Spinal cord (tissue), 10 donors: ENCODE results near the gene DISC1. TPM values are rescaled to one million over a fixed set of nuclear protein-coding genes. Genes with fewer than 3 reads are reported as not detected.

Experiments
- DNase-seq, 6 donors: peaks; one replicate each; pipeline versions ENCODE4 v3.0.0 to v3.0.0-alpha.2; 2013 to 2015; ENCODE audit warnings: low spot score in 6 of 6, low read depth in 4 of 6
- H3K27ac ChIP-seq: one replicate; pipeline ENCODE4 v1.5.1; 2013; ENCODE audit warnings: low read depth, low read length, control low read depth
- H3K27me3 ChIP-seq: one replicate; pipeline ENCODE4 v1.6.1; 2013; ENCODE audit warnings: low read length; ENCODE audit not compliant: control insufficient read depth, insufficient read depth
- H3K36me3 ChIP-seq: one replicate; pipeline ENCODE4 v1.6.1; 2013; ENCODE audit warnings: low read length; ENCODE audit not compliant: control insufficient read depth, insufficient read depth
- H3K4me1 ChIP-seq: one replicate; pipeline ENCODE4 v1.6.1; 2013; ENCODE audit warnings: low read length; ENCODE audit not compliant: control insufficient read depth, insufficient read depth
- H3K4me3 ChIP-seq: one replicate; pipeline ENCODE4 v1.5.1; 2013; ENCODE audit warnings: low read depth, low read length, control low read depth
- H3K9me3 ChIP-seq: one replicate; pipeline ENCODE4 v1.6.1; 2013; ENCODE audit warnings: low read length; ENCODE audit not compliant: control insufficient read depth, insufficient read depth
- WGBS: methylation state at CpG from one replicate; pipeline ENCODE4 v1.1.5; 2013; ENCODE audit warnings: missing lambda C conversion rate; ENCODE audit not compliant: insufficient coverage; 5-methylcytosine and 5-hydroxymethylcytosine counted together
- polyA plus RNA-seq, 2 donors: library from polyadenylated mRNA; unstranded; fragments of 120-200 nt; gene quantifications; one replicate each; pipeline ENCODE4 v1.2.1, GENCODE V29; 2013; ENCODE audit not compliant: insufficient read length in 2 of 2
- total RNA-seq, 2 donors: library from RNA; depleted of rRNA in 1 of 2; stranded (reverse); fragments of 120-200 nt in 1 of 2; fragments of >200 nt in 1 of 2; gene quantifications; one replicate each; pipeline versions ENCODE4 v1.2.3 to v1.2.4, GENCODE V29; 2013 to 2014
- donor health status: healthy.

Gene DISC1
- total and polyA plus RNA-seq, 4 donors, result 8.3 to 22.1 (median 13.7) TPM

DNA sequence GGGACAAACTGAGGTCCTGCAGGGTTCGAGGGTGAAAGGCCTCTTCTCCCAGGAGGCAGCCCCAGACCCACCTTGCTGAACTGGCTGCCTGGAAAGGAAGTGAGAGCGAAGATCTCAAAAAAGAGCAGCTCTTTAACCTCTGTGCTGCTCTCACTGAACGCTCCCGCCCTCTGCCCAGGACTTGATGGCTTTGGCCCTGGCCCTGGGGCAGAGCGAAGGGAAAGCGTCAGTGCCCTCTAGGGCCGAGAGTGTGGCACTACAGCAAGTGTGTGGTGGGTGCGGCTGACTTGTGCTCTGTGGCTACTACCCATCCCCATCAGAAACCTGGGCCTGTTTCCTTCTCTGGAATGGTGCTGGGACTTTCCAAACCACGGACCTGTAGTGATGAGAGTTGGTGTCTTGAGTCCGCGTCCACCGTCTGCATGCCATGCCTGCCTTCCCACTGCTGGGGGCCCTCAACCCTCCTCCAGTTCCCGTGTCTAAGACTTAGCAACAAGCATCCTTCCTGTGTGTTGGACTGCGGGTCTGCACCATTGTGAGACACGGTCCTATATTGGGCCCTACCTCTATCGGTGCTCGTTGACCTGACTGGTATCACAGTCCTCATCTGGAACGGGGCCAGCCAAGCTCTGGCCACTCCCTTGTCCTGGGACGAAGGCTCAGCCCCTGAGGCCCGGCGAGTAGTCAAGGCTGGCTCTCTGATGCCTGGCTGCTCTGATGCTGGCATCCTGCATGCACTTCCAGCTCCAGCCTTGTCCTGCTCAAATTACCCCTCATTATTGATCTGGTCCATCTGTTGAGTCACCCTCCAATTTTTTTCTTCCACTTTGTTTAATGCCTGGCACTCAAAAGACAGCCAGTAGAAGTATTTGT lies 180.3 kb downstream of the DISC1 start:
- 71% methylated on average over 17 of the region's 21 CpGs for WGBS
- Histone ChIP-seq H3K36me3 (peaks cover 5% of the 10 kb centered on the region), H3K27me3 (no peaks in the 10 kb centered on the region), H3K27ac (no peak overlapping the region), H3K9me3 (no peaks in the 10 kb centered on the region), H3K4me3 (no peak overlapping the region), H3K4me1 (peaks cover 14% of the 10 kb centered on the region)
- DNase-seq, result peak in 1 of 6 donors; percentile 37

GRCh38 chr1:231807541-231807940 lies 181.0 kb downstream of the DISC1 start:
- peak in 2 of 6 donors; percentile 51 to 54 for DNase-seq
- H3K36me3 ChIP-seq, result peaks cover 5% of the 10 kb centered on the region
- 80% methylated on average over 1 of the region's 2 CpGs for WGBS
- H3K27me3 ChIP-seq, result no peaks in the 10 kb centered on the region
- no peak overlapping the region for H3K4me3 ChIP-seq
- H3K4me1 ChIP-seq, result peaks cover 14% of the 10 kb centered on the region
- H3K27ac ChIP-seq, result no peak overlapping the region
- H3K9me3 ChIP-seq, result no peaks in the 10 kb centered on the region

DNA sequence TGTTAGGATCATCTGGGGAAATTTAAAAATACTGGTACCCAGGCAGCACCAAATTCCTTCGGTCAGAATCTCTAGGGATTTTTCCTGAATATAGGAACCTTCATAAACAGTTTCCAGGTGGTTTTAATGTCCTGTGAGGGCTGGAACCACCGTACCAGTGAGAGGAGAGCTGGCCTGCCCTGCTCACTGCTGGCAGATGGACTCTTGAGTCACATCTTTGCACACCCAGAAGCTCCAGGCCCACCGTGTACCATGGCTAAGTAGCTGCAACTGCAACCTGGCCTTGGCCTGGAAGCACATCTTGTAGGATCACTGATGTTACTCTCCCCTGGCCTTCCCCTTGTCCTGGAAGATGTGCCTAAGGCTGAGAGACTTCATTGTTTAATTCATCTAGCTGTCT lies 181.5 kb downstream of the DISC1 start:
- no peak overlapping the region for H3K27ac ChIP-seq
- peaks cover 14% of the 10 kb centered on the region for H3K4me1 ChIP-seq
- H3K36me3 ChIP-seq, result peaks cover 5% of the 10 kb centered on the region
- 89% methylated on average over 3 of the region's 3 CpGs for WGBS
- H3K27me3 ChIP-seq, result no peaks in the 10 kb centered on the region
- no peak overlapping the region for H3K4me3 ChIP-seq
- DNase-seq, result no peak
- no peaks in the 10 kb centered on the region for H3K9me3 ChIP-seq

GRCh38 chr1:231808990-231809389 lies 182.4 kb downstream of the DISC1 start:
- DNase-seq, result no peak

DNA sequence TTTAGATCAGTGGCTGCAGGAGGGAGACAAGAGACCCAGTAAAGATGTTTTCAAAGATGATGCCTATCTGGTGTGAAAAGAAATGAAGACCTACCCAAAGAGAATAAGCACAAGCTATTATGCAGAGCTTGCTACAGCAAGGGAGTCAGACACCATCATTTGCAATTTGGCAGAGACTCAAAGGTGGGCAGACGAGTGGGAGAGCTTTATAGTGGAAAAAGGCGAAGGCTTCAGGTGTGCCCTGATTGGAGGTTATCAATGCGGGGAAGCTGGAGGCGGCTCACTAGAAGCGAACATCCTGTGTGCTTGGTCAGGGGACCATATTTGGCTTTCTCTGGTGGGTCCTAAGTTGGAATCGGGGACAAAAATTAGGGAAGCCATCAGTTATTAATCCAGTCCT lies 183.8 kb downstream of the DISC1 start:
- WGBS, result 88% methylated on average over 6 of the region's 6 CpGs
- H3K4me3 ChIP-seq, result no peak overlapping the region
- no peak overlapping the region for H3K27ac ChIP-seq
- peaks cover 5% of the 10 kb centered on the region for H3K36me3 ChIP-seq
- no peaks in the 10 kb centered on the region for H3K27me3 ChIP-seq
- peaks cover 14% of the 10 kb centered on the region for H3K4me1 ChIP-seq
- H3K9me3 ChIP-seq, result no peaks in the 10 kb centered on the region
- no peak for DNase-seq

More at GRCh38 chr1:231808990-231809389, 182.4 kb downstream of the DISC1 start:
- H3K27me3 ChIP-seq, result no peaks in the 10 kb centered on the region
- no peak overlapping the region for H3K27ac ChIP-seq
- peaks cover 5% of the 10 kb centered on the region for H3K36me3 ChIP-seq
- no peak overlapping the region for H3K4me3 ChIP-seq
- H3K9me3 ChIP-seq, result no peaks in the 10 kb centered on the region
- peaks cover 14% of the 10 kb centered on the region for H3K4me1 ChIP-seq
- 73% methylated on average over 2 of the region's 2 CpGs for WGBS

- Histone ChIP-seq H3K9me3 (no peaks in the 10 kb centered on the region), H3K36me3 (no peaks in the 10 kb centered on the region), H3K4me1 (no peaks in the 10 kb centered on the region), H3K27me3 (no peaks in the 10 kb centered on the region), H3K27ac (no peak overlapping the region), H3K4me3 (no peak overlapping the region)
- DNase-seq, result no peak
- no CpG with 5 or more reads among the region's 2 CpGs for WGBS
Observed at GRCh38 chr1:231814021-231814420, 187.4 kb downstream of the DISC1 start.

DNA sequence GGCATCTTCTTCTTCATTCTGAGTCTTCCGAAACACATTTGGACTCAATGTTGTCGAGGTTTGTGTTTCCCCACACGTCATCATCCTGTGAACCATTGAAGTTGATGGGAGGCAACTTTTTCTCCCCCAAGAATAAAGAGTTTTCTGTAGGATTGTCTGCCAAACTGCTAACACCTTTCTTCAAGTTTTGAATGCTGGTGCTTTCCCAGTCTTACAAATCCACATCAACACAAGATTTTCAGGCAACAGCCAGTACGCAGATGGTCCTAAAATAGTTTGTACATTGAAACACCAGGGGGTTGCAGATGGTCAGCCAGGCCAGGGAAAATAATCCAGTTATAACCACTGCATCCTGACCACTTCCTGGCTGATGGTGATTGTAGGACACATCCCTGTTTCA lies 187.9 kb downstream of the DISC1 start:
- Histone ChIP-seq H3K4me3 (no peak overlapping the region), H3K9me3 (no peaks in the 10 kb centered on the region), H3K27ac (no peak overlapping the region), H3K27me3 (no peaks in the 10 kb centered on the region), H3K36me3 (no peaks in the 10 kb centered on the region), H3K4me1 (no peaks in the 10 kb centered on the region)
- no peak for DNase-seq
- whole genome bisulfite sequencing, result 57% methylated on average over 1 of the region's 4 CpGs

- Histone ChIP-seq H3K36me3 (no peaks in the 10 kb centered on the region), H3K4me1 (peaks cover 3% of the 10 kb centered on the region), H3K4me3 (no peak overlapping the region), H3K27ac (no peak overlapping the region), H3K9me3 (no peaks in the 10 kb centered on the region), H3K27me3 (no peaks in the 10 kb centered on the region)
- no CpG with 5 or more reads among the region's 2 CpGs for WGBS
- DNase-seq, result no peak
Observed at GRCh38 chr1:231817801-231818200, 191.2 kb downstream of the DISC1 start.

DNA sequence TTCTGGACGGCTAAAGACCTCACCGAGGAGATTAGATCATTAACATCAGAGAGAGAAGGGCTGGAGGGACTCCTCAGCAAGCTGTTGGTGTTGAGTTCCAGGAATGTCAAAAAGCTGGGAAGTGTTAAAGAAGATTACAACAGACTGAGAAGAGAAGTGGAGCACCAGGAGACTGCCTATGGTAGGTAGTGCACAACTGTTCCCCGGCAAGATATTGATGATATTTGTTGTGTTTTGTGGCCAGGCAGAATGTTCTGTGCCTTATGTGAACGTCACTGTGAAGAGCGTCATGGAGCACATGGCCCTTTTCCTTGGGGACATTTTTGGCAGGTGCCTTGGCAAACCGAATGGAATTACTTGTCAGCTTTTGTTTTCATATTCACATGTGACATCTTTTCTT lies 191.7 kb downstream of the DISC1 start:
- WGBS, result 79% methylated on average over 3 of the region's 6 CpGs

GRCh38 chr1:231821281-231821680 lies 194.7 kb downstream of the DISC1 start:
- no CpG with 5 or more reads among the region's 3 CpGs for WGBS
- Histone ChIP-seq H3K36me3 (no peaks in the 10 kb centered on the region), H3K4me3 (no peak overlapping the region), H3K9me3 (no peaks in the 10 kb centered on the region), H3K4me1 (peaks cover 3% of the 10 kb centered on the region), H3K27ac (no peak overlapping the region), H3K27me3 (no peaks in the 10 kb centered on the region)
- no peak for DNase-seq

More for the DNA sequence above, 191.7 kb downstream of the DISC1 start:
- Histone ChIP-seq H3K36me3 (no peaks in the 10 kb centered on the region), H3K27me3 (no peaks in the 10 kb centered on the region), H3K9me3 (no peaks in the 10 kb centered on the region), H3K4me1 (peaks cover 3% of the 10 kb centered on the region), H3K4me3 (no peak overlapping the region), H3K27ac (no peak overlapping the region)
- DNase-seq, result no peak
